ENCODE measurements around the gene NDUFA8. TPM values are rescaled to one million over a fixed set of nuclear protein-coding genes. Genes with fewer than 3 reads are reported as not detected.
A peak's percentile ranks its signal among the peaks of the same experiment; 100 is the strongest.

NDUFA8 gene
- total and polyA plus RNA-seq, 9 of the 15 experiments (the other 6 are each of a cell fraction or from before 2014, with no cell fraction given): 105 to 212 (median 133) TPM

DNA sequence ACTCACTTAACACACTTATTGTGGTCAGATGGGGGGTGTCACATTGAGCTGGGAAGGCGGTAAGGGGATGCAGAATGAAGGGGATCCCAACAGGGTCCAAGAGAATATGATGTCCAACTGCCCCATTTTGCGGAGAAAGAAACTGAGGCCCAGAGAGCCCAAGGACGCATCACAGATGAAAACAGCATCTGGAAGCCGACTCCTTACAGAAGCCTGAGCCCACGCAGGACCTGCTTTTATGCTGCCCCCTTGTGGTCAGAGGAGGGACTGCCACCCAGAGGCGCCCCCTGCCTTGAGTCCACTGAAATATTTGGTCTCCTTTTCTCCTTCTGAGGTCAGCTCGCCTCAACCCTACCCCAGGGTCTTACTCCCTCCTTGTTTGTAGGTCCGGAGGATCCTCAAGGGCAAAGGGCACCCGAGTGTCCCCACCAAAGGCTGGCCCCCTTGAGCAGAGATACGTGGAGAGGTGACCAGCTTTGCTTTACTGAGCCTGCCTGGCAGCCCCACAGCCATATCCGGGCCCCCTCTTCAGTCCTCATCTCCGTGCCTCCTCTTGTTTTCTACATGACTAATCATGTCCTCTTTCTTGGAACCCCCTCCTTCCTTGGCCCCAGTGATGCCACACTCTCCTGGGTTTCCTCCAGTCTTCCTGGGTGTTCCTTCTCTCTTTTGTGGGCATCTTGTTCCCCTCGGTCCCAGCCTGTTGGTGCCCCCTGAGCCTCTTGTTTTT is 36.5 kb downstream of the NDUFA8 start (continued):
- TF ChIP-seq, protein P1, sequence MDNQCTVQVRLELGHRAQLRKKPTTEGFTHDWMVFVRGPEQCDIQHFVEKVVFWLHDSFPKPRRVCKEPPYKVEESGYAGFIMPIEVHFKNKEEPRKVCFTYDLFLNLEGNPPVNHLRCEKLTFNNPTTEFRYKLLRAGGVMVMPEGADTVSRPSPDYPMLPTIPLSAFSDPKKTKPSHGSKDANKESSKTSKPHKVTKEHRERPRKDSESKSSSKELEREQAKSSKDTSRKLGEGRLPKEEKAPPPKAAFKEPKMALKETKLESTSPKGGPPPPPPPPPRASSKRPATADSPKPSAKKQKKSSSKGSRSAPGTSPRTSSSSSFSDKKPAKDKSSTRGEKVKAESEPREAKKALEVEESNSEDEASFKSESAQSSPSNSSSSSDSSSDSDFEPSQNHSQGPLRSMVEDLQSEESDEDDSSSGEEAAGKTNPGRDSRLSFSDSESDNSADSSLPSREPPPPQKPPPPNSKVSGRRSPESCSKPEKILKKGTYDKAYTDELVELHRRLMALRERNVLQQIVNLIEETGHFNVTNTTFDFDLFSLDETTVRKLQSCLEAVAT (IDR thresholded peaks at IDR 0.05): peak in 1 of 2 experiments; percentile 81; a peak in 2 of 4 replicates
- TF ChIP-seq MTA3 (IDR thresholded peaks at IDR 0.05; ENCODE audit: borderline replicate concordance): no peak; the same call in 1 of the 2 replicates
- TF ChIP-seq SRF (CRISPR knock-in tag; IDR thresholded peaks at IDR 0.05): no peak
- no peak for TF ChIP-seq NR2F6 (CRISPR knock-in tag; IDR thresholded peaks at IDR 0.05)
- TF ChIP-seq, protein P2, sequence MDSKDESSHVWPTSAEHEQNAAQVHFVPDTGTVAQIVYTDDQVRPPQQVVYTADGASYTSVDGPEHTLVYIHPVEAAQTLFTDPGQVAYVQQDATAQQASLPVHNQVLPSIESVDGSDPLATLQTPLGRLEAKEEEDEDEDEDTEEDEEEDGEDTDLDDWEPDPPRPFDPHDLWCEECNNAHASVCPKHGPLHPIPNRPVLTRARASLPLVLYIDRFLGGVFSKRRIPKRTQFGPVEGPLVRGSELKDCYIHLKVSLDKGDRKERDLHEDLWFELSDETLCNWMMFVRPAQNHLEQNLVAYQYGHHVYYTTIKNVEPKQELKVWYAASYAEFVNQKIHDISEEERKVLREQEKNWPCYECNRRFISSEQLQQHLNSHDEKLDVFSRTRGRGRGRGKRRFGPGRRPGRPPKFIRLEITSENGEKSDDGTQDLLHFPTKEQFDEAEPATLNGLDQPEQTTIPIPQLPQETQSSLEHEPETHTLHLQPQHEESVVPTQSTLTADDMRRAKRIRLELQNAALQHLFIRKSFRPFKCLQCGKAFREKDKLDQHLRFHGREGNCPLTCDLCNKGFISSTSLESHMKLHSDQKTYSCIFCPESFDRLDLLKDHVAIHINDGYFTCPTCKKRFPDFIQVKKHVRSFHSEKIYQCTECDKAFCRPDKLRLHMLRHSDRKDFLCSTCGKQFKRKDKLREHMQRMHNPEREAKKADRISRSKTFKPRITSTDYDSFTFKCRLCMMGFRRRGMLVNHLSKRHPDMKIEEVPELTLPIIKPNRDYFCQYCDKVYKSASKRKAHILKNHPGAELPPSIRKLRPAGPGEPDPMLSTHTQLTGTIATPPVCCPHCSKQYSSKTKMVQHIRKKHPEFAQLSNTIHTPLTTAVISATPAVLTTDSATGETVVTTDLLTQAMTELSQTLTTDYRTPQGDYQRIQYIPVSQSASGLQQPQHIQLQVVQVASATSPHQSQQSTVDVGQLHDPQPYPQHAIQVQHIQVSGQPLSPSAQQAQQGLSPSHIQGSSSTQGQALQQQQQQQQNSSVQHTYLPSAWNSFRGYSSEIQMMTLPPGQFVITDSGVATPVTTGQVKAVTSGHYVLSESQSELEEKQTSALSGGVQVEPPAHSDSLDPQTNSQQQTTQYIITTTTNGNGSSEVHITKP (IDR thresholded peaks at IDR 0.05; ENCODE audit: partially characterized antibody): no peak
- no peak for TF ChIP-seq LCOR (CRISPR knock-in tag; IDR thresholded peaks at IDR 0.05)
- TF ChIP-seq, protein P3, sequence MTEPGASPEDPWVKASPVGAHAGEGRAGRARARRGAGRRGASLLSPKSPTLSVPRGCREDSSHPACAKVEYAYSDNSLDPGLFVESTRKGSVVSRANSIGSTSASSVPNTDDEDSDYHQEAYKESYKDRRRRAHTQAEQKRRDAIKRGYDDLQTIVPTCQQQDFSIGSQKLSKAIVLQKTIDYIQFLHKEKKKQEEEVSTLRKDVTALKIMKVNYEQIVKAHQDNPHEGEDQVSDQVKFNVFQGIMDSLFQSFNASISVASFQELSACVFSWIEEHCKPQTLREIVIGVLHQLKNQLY (CRISPR knock-in tag; conservative IDR thresholded peaks at IDR 0.05): no peak
- TF ChIP-seq GATAD2A (IDR thresholded peaks at IDR 0.05): no peak
- no peak for TF ChIP-seq MAFF (IDR thresholded peaks at IDR 0.05; ENCODE audit: low read length)
- TF ChIP-seq SRSF3 (IDR thresholded peaks at IDR 0.05; ENCODE audit: insufficient read depth, low read length): no peak
- no peak for TF ChIP-seq HMG20B (CRISPR knock-in tag; IDR thresholded peaks at IDR 0.05)
- no peak for TF ChIP-seq POU5F1 (IDR thresholded peaks at IDR 0.05; ENCODE audit: borderline replicate concordance, low read depth, low read length, partially characterized antibody)
- no peak for TF ChIP-seq NFE2L1 (tag; IDR thresholded peaks at IDR 0.05; ENCODE audit: borderline replicate concordance, low read depth)
- TF ChIP-seq, protein P4, sequence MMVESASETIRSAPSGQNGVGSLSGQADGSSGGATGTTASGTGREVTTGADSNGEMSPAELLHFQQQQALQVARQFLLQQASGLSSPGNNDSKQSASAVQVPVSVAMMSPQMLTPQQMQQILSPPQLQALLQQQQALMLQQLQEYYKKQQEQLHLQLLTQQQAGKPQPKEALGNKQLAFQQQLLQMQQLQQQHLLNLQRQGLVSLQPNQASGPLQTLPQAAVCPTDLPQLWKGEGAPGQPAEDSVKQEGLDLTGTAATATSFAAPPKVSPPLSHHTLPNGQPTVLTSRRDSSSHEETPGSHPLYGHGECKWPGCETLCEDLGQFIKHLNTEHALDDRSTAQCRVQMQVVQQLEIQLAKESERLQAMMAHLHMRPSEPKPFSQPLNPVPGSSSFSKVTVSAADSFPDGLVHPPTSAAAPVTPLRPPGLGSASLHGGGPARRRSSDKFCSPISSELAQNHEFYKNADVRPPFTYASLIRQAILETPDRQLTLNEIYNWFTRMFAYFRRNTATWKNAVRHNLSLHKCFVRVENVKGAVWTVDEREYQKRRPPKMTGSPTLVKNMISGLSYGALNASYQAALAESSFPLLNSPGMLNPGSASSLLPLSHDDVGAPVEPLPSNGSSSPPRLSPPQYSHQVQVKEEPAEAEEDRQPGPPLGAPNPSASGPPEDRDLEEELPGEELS (CRISPR knock-in tag; IDR thresholded peaks at IDR 0.05; ENCODE audit: borderline replicate concordance): no peak
- TF ChIP-seq ZNF134 (CRISPR knock-in tag; conservative IDR thresholded peaks at IDR 0.05): no peak
- TF ChIP-seq, protein P5, sequence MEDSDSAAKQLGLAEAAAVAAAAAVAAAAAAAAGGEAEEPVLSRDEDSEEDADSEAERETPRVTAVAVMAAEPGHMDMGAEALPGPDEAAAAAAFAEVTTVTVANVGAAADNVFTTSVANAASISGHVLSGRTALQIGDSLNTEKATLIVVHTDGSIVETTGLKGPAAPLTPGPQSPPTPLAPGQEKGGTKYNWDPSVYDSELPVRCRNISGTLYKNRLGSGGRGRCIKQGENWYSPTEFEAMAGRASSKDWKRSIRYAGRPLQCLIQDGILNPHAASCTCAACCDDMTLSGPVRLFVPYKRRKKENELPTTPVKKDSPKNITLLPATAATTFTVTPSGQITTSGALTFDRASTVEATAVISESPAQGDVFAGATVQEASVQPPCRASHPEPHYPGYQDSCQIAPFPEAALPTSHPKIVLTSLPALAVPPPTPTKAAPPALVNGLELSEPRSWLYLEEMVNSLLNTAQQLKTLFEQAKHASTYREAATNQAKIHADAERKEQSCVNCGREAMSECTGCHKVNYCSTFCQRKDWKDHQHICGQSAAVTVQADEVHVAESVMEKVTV (CRISPR knock-in tag; IDR thresholded peaks at IDR 0.05): peak; percentile 77
- TF ChIP-seq SMAD1 (IDR thresholded peaks at IDR 0.05; ENCODE audit: low read depth, low read length, partially characterized antibody): no peak
- TF ChIP-seq CBX1 (IDR thresholded peaks at IDR 0.05; ENCODE audit: low read depth): 0 out of 2 replicates have a peak, but pooled peaks have one; percentile 32

Data from K562 (cell line).